Ishikawa (cell line): Measurements from ENCODE around the gene SRD5A1.

Experiments used
- EP300 ChIP-seq: IDR thresholded peaks from 2 replicates; pipeline ENCODE4 v1.6.1; 2012; ENCODE audit warnings: borderline replicate concordance
- RAD21 ChIP-seq: IDR thresholded peaks from 2 replicates; pipeline ENCODE4 v1.6.1; 2012; ENCODE audit warnings: low read depth
- REST ChIP-seq: IDR thresholded peaks from 2 replicates; pipeline ENCODE4 v1.6.1; 2012; ENCODE audit warnings: low read depth, mild to moderate bottlenecking
- TCF12 ChIP-seq: IDR thresholded peaks from 2 replicates; pipeline ENCODE4 v1.6.1; 2012; ENCODE audit warnings: low read depth
- USF1 ChIP-seq: IDR thresholded peaks from 2 replicates; pipeline ENCODE4 v1.6.1; 2012
- ZBTB7A ChIP-seq: IDR thresholded peaks from 2 replicates; pipeline ENCODE4 v1.6.1; 2012; ENCODE audit warnings: low read depth
- TF ChIP-seq, protein P1 (sequence below): IDR thresholded peaks from 2 replicates; pipeline ENCODE4 v1.6.1; 2012

DNA sequence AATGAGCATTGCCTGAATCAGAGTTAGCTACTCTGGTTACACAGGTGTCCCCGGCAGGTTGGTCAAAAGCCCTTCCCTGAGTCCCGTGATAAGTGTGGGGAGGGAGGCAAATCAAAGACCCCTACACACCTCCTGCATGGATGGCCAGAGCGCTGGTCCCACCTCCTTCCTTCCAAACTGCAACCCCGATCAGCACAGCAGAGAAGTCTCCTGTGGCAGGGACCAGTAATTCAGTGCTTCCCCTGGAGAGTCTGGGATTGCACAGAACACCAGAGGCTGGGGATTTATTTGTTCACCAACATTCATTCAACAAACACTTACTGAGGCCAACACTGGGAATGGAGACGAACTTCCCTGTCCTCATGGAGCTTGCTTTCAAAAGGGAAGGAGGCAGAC is 46.6 kb upstream of the SRD5A1 start:
- TF ChIP-seq RAD21: no peak
- TF ChIP-seq ZBTB7A: no peak
- TF ChIP-seq EP300: no peak
- TF ChIP-seq, protein P1, sequence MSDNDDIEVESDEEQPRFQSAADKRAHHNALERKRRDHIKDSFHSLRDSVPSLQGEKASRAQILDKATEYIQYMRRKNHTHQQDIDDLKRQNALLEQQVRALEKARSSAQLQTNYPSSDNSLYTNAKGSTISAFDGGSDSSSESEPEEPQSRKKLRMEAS: no peak
- TF ChIP-seq REST: no peak
- TF ChIP-seq USF1: no peak
- TF ChIP-seq TCF12: no peak
